ENCODE measurements around the gene ELAVL1. TPM values are rescaled to one million over a fixed set of nuclear protein-coding genes. Genes with fewer than 3 reads are reported as not detected.
"Not testable (repeated sequence)": the region's sequence is repeated elsewhere in the genome, so short reads cannot be mapped to it uniquely, and the experiment has no call there.

The ELAVL1 gene
- total RNA-seq, 2 experiments from 2014 or later = 161 to 164 TPM

- TF ChIP-seq, protein P1, sequence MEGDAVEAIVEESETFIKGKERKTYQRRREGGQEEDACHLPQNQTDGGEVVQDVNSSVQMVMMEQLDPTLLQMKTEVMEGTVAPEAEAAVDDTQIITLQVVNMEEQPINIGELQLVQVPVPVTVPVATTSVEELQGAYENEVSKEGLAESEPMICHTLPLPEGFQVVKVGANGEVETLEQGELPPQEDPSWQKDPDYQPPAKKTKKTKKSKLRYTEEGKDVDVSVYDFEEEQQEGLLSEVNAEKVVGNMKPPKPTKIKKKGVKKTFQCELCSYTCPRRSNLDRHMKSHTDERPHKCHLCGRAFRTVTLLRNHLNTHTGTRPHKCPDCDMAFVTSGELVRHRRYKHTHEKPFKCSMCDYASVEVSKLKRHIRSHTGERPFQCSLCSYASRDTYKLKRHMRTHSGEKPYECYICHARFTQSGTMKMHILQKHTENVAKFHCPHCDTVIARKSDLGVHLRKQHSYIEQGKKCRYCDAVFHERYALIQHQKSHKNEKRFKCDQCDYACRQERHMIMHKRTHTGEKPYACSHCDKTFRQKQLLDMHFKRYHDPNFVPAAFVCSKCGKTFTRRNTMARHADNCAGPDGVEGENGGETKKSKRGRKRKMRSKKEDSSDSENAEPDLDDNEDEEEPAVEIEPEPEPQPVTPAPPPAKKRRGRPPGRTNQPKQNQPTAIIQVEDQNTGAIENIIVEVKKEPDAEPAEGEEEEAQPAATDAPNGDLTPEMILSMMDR (IDR thresholded peaks at IDR 0.05) = no peak
- CTCF ChIA-PET = interaction anchor here (1.1 to 4.5 kb wide), 8 partner anchors 10 to 353 kb away, joined by 3 to 31 read pairs (median 5); partner anchors contain the start of genes MAP2K7 and TIMM44
- DNase-seq = peak; percentile 100
These were observed 84.7 kb downstream of the ELAVL1 start for GRCh38 chr19:7920519-7921301.

DNA sequence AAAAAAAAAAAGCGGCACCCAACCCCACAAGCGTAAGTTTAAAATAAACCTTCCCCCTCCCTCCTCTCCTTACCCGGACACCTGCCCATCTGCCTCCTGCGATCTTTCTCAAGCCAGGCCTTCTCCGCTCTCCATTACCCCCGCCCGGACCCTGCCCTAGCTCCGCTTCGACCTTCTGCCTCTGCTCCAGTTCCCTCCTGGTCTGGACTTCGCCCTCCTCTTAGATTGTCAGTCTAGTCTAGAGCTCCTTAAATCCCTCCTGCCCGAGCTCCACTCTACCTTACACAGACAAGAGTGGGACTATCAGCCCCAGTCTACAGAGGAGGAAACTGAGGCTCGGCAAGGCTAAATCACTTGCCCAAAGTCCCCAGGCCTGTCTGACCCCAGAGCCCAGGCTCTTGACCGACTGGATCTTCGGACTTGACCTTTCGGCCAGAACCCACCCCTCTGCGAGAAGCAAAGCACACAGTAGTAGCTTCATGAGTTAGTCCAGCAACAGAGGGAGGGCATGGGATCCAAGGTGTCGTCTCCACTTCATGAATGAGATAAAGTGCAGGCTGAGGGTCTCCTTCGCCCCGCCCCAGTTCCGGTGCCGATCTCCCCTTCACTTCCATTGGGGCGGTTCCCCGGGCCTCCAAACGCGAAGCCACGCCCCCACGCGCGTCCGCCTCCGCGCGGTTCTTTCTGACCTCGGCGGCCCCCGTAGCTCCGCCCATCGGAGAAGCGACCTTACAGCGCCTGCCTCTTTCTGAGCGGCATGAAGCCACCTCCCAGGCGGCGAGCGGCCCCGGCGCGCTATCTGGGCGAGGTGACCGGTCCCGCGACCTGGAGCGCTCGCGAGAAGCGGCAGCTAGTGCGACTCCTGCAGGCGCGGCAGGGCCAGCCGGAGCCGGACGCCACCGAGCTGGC, 85.6 kb downstream of the ELAVL1 start, which contains the start of gene SNAPC2:
SNAPC2 (plus strand) TSS at position 729 of the 909 bp plus-strand sequence; CDS start at position 758, 29 bp downstream.
- peak; percentile 72 for ATAC-seq
- peak within 1 kb of the TSS; percentile 81 for H3K4me3 Mint-ChIP-seq
- ChIA-PET POLR2A (interaction anchor here (0.6 to 4.8 kb wide), 5 partner anchors 11 to 30 kb away, joined by 3 to 38 read pairs (median 7); partner anchors contain the start of genes MAP2K7 and TIMM44), CTCF (interaction anchor here (1.1 to 4.5 kb wide), 8 partner anchors 11 to 352 kb away, joined by 3 to 31 read pairs (median 5); partner anchors contain the start of genes MAP2K7 and TIMM44)
- intact Hi-C loops (cut with micrococcal nuclease) = loop anchor here (10.0 kb wide), 1 partner anchor 65 kb away; no protein-coding TSS in a partner anchor
- peaks cover 28% of the 10 kb centered on the region for H3K4me1 Mint-ChIP-seq (ENCODE audit: low read depth)
- H3K9me3 Mint-ChIP-seq = no peaks in the 10 kb centered on the region
- peak within 1 kb of the TSS; percentile 89 for H3K27ac Mint-ChIP-seq
- DNase-seq = peak; percentile 98
- no peaks in the 10 kb centered on the region for H3K36me3 Mint-ChIP-seq (ENCODE audit: low read depth)
- TF ChIP-seq, protein P1 (IDR thresholded peaks at IDR 0.05) = no peak
- peaks cover 22% of the 10 kb centered on the region for H3K27me3 Mint-ChIP-seq

More at GRCh38 chr19:7920519-7921301, 84.7 kb downstream of the ELAVL1 start:
- Mint-ChIP-seq H3K27ac (peak overlapping the region; percentile 89), H3K4me3 (peak overlapping the region; percentile 81), H3K4me1 (ENCODE audit: low read depth) (peaks cover 26% of the 10 kb centered on the region), H3K9me3 (no peaks in the 10 kb centered on the region), H3K36me3 (ENCODE audit: low read depth) (no peaks in the 10 kb centered on the region), H3K27me3 (peaks cover 18% of the 10 kb centered on the region)
- intact Hi-C loops (cut with micrococcal nuclease) = loop anchor here (10.0 kb wide), 1 partner anchor 66 kb away; no protein-coding TSS in a partner anchor
- POLR2A ChIA-PET = interaction anchor here (0.6 to 4.8 kb wide), 8 partner anchors 11 to 431 kb away, joined by 3 to 38 read pairs (median 4); partner anchors contain the start of genes MAP2K7 and TIMM44
- ATAC-seq = peak; percentile 77

DNA sequence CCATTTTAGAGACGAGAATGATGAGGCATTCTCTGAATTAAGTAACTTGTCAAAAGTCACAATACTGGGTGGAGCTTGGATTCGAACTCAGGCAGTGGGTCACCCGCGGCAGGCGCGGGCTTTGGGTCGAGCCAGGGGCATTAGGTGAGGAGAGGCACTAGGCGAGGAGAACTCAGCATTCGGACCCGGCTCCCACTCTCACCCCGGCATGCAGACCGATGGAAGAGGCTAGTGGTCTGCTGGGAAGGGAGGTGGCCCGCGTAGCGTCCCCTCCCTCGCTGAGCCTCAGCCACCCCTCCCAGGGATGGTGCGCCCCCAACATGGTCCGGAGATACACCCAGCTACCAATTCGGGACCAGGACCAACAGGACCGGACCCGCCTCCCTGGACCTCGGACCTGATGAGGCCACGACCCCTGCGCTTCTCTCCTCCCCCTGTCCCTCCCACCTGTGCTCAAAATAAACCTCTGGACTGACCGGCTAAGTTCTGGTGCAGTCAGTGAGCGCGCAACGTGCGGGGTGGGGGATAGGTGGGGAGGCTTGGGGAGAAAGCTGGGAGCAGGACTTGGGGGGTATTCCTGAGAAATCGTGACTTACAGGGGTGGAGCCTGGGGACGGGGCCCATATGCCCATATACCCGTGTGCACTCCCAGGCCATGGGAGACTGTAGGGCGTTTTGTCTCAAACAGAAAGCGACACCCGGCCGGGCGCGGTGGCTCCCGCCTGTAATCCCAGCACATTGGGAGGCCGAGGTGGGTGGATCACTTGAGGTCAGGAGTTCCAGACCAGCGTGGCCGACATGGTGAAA, 86.6 kb downstream of the ELAVL1 start:
- peaks cover 22% of the 10 kb centered on the region for H3K27me3 Mint-ChIP-seq
- TF ChIP-seq, protein P1 (IDR thresholded peaks at IDR 0.05) = no peak
- intact Hi-C loops (cut with micrococcal nuclease) = no loop called here
- H3K9me3 Mint-ChIP-seq = no peaks in the 10 kb centered on the region
- H3K4me3 Mint-ChIP-seq = peak overlapping the region; percentile 81
- H3K27ac Mint-ChIP-seq = no peak overlapping the region
- H3K36me3 Mint-ChIP-seq (ENCODE audit: low read depth) = no peaks in the 10 kb centered on the region
- CTCF ChIA-PET = interaction anchor here (1.2 to 4.5 kb wide), 8 partner anchors 10 to 61 kb away, joined by 3 to 31 read pairs (median 6); partner anchors contain the start of genes MAP2K7 and TIMM44
- ATAC-seq (no peak), DNase-seq (no peak)
- H3K4me1 Mint-ChIP-seq (ENCODE audit: low read depth) = peaks cover 28% of the 10 kb centered on the region
- POLR2A ChIA-PET = interaction anchor here (0.6 to 3.2 kb wide), 5 partner anchors 8 to 50 kb away, joined by 3 to 14 read pairs (median 12); partner anchors contain the start of genes CTXN1 and TIMM44

GRCh38 chr19:7918062-7918614, 87.3 kb downstream of the ELAVL1 start:
- ChIA-PET POLR2A (interaction anchor here (0.6 to 3.2 kb wide), 4 partner anchors 8 to 49 kb away, joined by 3 to 14 read pairs (median 12); partner anchors contain the start of genes CTXN1 and TIMM44), CTCF (interaction anchor here (1.1 to 2.4 kb wide), 5 partner anchors 10 to 60 kb away, joined by 3 to 14 read pairs (median 3); partner anchors contain the start of genes MAP2K7 and TIMM44)
- H3K27ac Mint-ChIP-seq; H3K9me3 Mint-ChIP-seq; H3K36me3 Mint-ChIP-seq (ENCODE audit: low read depth); DNase-seq; intact Hi-C loops (cut with micrococcal nuclease); ATAC-seq: not testable (repeated sequence)
- TF ChIP-seq, protein P1 (IDR thresholded peaks at IDR 0.05) = peak; percentile 56
- Mint-ChIP-seq H3K27me3 (peaks cover 22% of the 10 kb centered on the region), H3K4me1 (ENCODE audit: low read depth) (peaks cover 28% of the 10 kb centered on the region), H3K4me3 (peak overlapping the region; percentile 57)
